Ammon's horn (tissue), 1 donor: ENCODE measurements around the gene SLC31A1.

Source experiments
- DNase-seq: peaks from one replicate; pipeline ENCODE4 v3.0.0-alpha.2; 2016; ENCODE audit warnings: low spot score

SLC31A1 gene

GRCh38 chr9:113221003-113221799 lies at the start of gene SLC31A1, which contains the start of gene FKBP15:
Gene SLC31A1 (plus strand): TSS chr9:113221544. CDS start chr9:113256149, 34,605 bp downstream.
Gene FKBP15 (minus strand): TSS chr9:113221277. CDS start chr9:113221243, 34 bp downstream.
- peak; percentile 99 for DNase-seq

GRCh38 chr9:113173341-113173740 lies 48.0 kb upstream of the SLC31A1 start:
- DNase-seq: no peak

DNA sequence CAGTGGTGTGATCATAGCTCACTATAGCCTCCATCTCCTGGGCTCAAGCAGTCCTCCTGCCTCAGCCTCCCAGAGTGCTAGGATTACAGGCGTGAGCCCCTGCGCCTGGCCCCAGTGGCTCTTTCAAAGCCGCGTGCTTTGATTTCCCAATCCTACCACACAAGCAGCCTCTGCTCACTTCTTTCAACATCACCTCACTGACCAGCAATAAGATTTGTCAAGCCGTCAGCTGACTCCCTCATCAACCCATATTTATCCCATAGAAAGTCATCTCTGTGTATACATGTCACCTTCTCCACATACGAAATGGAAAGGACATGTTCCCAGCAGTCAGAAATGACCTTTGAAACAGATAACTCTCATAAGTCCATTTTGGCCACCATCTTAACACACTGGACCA lies 44.5 kb upstream of the SLC31A1 start:
- DNase-seq: no peak

GRCh38 chr9:113177251-113177650 lies 44.1 kb upstream of the SLC31A1 start:
- DNase-seq: no peak

DNA sequence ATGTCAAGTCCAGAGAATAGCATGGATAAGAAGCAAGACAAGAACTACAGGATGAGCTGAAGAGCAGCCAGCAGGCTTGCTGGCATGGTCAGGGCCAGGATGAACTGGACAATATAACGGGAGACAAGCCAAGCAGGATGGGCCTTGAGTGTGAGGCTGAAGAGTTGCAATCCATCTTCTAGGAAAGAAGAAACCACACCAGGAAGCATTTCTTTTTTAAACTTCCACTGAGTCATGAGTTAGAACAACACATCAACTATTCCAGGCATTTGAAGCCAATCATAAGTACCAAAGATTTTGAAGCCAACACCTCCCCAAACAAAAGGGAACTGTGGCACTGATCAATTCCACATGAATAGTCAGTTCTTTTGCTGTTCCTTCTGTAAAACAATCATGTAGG lies 43.3 kb upstream of the SLC31A1 start:
- DNase-seq: no peak

DNA sequence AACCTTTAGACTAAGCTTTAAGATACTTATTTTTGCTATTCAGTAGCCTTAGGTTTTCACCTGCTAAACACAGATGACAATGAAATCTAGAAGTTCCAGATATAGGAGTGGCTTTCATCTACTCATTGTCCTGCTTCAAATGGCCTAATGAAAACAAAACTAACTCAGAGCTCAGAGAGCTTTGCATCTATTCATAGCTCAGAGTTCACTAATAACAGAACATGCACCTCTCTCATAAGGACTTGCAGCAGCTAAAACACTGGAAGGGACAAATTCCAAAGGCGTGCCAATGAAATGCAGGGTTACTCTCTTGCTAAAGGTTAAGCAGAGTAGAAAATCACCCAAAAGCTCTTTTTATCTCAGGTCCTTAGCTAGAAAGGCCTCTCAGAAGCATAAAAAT lies 41.5 kb upstream of the SLC31A1 start:
- no peak for DNase-seq

GRCh38 chr9:113181165-113181564 lies 40.2 kb upstream of the SLC31A1 start:
- DNase-seq: no peak

DNA sequence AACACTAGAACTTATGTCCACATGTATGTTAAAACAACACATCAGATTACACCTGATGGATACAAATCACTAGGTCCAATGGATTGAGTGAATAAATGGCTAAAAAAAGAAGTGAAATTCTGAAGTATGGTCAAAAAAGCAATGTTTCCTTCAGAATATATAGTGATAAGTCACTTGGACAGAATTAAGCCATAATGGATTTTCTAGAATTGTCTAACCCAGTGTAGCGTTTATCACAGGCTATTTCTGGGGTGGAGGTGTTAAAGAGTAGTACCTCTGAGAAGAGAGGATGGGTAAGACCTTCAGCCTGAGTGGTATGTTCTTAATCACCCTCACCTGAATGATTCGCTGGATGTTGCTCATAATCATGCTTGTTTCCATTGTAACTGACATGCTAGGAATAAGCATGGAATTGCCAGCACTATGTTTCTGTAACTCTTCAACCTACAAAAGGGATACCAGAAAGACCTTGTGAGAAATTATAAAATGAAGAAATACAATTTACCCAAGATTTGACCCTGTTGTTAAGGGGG lies 37.3 kb upstream of the SLC31A1 start:
- no peak for DNase-seq

DNA sequence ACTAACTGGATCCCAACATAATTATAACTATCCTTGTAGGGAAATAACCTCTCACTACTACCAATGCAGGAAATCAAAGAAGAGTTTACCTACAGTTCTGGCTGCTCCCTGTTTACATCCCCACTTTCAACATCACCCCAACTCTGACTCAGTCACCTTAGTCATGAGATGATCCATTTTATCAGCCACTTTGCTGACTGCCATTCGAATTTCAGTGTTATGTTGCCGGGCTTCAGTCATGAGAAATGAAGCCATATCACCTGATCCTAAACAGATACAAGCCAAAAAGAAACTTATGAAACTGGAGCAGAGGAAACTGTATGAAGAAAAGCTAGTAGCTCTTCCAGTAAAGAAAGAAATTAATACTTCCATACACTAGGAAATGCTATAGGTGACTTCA lies 36.8 kb upstream of the SLC31A1 start:
- no peak for DNase-seq

DNA sequence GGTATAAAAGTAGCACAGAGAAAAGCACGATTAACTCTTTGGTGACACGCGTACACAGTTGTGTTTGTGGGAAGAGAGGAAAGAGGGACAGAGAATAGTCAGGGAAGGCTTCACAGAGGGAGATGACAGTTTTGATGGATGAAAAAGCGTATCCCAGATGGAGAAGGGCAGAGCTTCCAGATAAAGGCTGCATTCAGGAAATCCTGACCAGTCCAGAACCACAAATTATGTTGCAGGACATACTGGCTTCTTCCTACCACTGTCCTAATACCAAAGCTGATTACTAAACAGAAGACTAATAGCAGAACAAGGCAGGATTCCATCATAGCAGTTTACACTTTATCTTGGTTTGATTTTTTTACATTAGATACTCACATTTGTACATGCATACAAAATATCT lies 36.1 kb upstream of the SLC31A1 start:
- no peak for DNase-seq

DNA sequence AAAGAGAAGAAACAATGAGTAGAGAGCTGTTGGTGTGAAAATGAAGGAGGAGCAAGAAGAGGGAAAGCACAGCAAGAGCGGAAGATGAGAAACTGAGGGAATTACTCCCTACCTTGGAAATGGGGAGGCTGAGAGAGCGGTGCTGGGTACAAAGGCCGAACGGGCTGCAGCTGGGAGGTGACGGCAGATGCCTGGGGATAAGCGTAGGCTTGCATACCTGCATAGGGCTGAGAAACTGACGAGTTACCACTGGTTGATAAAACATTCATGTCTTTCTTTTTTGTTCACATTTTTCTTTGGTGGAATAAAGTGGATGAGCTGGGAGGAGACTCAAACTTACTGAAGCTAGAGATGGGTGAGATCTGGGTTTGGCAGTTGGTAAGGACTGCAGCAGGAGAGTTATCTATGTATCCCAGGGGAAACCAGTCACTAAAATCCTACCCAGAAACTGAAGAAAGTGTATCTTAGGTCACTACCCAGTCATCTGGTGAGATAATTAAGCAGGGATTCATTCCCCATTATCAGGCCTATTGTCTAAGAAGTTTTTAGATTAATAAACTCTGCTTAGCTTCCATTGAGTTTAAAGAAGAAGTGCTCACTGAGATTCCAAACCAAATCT lies 35.1 kb upstream of the SLC31A1 start:
- no peak for DNase-seq

DNA sequence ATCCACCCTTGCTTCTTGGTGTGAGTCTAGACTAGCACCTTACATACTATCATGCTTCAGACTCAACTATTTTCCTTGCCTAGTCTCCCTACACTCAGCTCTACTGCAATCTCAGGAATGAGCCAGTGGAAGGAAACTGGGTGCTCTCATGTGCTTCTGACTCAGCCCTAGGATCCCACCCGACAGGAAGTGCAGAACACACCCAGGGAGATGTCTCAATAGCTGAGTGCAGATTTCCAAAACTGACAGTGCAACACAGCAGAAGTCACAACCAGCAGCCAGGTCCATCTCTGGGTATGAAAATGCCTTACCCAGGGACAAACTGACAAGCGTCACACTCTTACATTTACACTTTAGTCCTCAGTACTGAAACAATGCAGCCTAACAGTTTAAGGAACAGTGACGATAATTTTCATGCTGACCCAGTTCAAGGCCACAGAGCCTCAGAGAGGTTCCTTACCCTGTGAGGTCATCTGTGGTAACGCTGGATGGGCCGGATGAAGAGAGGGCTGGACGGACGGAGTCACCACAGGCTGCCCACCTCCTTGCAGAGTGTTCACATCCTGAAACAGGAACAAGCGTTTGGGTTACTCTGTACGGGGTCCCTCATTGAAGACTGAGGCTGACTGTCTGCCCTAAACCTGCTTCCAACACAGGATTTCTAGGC lies 33.3 kb upstream of the SLC31A1 start:
- peak; percentile 66 for DNase-seq

DNA sequence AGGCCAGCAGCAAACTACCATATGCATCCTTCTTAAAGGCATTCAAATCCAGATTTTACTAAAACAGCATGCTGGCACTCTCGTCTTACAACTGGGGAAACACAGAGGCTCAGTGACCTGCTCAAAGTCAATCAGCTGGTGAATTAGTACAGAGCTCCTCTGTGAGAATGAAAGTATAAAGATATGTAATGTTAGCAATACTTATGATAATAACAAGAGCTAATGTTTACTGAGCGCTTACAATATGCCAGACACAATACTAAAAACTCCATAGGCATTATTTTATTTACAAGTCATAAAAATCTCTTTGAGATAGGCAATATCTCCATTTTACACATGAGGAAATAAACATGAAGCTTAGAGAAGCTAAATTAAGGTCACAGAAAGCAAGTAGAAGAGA lies 28.9 kb upstream of the SLC31A1 start:
- DNase-seq: no peak

DNA sequence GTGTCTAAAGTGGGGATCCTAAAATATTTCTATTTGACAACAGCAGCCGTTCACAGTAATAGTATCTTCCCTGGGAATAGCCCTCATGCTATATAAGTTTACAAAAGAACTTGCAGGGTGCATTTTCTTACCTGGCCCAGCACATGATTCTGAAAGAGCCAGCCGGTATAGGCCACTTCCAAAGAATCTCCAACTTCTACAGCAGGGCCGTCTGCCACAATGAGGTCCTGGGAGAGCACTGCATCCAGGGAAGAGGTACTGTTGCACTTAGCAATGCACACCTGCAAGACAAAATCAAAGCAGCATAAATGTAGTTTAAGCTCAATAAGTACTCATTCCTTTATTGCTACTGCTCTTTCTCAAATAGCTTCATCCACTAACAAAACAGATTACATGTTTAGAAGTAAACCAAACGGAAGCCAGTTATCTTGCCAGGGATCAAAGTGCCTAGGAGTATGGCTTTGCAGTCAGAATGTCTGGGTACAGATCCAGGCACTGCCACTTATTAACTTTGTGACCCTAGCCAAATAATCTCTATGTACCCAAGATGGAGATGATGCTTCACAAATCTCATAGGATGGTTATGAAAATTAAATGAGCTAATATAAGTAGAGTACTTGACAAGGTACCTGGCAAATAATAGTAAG lies 21.5 kb upstream of the SLC31A1 start:
- DNase-seq: no peak

DNA sequence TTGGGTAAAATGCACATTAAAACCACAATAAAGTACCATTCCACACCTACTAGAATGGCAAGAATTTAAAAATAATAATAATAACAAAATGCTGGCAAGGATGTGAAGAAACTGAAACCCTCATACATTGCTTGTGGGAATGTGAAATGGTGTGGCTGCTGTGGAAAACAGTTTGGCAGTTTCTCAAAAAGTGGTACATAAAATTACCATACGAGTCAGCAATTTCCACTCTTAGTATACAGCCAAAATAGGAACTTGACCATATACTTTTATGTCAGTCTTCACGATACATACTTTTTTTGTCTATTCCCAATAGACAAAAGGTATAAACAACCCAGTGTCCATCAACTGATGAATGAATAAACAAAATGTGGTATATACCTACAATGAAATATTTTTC lies 15.9 kb upstream of the SLC31A1 start:
- DNase-seq: no peak

- no peak for DNase-seq
Measured at GRCh38 chr9:113205861-113206260, 15.5 kb upstream of the SLC31A1 start.

DNA sequence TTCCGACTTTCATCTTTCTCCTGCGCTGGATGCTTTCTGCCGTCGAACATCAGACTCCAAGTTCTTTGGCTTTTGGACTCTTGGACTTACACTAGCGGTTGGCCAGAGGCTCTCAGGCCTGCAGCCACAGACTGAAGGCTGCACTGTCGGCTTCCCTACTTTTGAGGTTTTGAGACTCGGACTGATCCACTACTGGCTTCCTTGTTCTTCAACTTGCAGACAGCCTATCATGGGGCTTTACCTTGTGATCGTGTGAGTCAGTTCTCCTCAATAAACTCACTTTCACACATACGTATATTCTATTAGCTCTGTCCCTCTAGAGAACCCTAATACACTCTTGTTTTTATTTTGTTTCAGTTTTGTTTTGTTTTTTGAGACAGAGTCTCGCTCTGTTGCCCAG lies 10.5 kb upstream of the SLC31A1 start:
- peak; percentile 37 for DNase-seq

DNA sequence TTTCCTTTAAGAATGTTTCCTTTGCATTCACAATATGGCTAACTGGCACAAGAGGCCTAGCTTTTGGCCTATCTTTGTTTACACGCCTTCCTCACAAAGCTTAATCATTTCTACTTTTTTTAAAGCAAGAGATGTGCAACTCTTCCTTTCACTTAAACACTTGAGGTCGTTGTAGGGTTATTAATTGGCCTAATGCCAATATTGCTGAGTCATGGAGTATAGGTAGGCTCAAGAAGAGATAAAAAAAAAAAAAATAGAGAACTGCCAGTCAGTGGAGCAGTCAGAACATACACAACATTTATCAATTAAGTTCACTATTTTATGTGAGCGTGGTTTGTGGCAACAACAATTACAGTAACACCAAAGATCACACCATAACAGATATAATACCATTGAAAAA lies 6.2 kb upstream of the SLC31A1 start:
- DNase-seq: no peak

DNA sequence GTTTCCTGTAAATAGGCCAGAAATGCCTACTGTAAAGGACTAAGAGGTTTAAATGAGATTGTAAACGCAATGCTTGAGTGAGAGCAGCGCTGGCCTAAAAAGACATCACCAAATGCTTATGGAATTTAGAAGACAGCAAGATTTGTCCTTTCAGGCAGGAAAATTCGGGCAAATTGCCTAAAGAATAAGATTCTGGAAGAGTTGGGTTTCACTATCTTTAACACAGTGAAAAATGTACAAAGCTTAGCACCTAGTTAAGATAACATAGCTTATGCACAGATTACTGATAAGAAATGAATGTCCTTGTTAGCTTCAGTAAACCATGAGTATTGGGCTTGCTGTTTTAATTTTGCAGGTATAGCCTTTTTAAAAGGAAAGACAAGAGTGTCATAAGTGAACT lies 4.9 kb upstream of the SLC31A1 start:
- DNase-seq: no peak

DNA sequence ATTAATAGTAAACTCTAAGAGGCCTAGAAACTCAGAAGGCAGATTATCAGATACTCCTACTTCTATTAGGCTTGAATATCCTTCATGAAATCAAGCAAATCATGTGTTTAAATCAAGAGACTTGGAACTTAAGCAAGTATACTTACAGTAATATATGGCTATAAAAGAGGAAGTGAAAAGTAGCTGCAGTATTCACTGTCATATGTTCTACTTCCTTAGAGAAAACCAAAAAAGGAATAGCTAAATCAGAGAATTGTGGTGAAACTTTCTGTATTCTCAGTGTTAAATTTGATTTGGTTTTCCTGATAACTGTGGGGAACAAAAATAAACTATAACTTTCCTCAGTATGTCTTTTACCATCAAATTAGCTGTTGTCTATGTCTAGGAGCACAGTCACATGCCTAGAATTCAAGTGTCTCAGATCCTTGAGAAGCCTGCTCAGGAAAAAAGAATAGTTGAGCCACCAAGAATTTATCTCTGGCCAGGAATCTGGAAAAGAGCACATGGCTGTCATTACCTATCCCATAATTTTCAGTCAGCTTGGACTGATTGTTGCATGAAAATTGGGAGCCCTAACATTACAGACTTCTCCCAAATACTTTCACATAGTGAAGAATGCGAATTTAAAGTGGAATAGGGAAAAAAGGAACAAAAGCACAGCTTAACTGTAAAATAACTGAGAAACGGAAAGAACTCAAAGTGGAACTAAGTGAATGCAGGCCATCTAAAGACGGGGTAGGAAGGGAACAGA lies 2.0 kb upstream of the SLC31A1 start:
- DNase-seq: no peak

DNA sequence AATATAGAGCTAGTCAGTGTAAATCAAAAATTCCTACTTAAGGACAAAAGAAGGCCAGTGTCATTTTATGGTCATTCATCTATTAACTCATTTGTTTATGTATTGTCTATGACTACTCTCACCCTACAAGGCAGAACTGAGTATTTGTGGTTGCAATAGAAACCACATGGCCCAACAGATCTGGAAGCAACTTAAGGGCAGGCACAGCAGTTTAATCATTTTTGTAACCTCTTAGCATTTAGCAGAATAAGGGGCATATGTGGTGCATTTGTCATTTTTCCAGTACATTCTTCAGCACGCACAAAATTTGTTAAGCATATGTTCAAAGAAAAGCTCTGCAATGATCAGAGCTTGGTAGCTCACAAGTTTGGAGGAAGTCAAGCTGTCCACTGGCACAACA lies 1.4 kb upstream of the SLC31A1 start:
- no peak for DNase-seq
